Activated CD8-positive, alpha-beta T cell treated with anti-CD3 and anti-CD28 coated beads for 36 hours (primary cell): Measurements from ENCODE around the gene LRPAP1. TPM values are rescaled to one million over a fixed set of nuclear protein-coding genes. Genes with fewer than 3 reads are reported as not detected.

Experiments
- ATAC-seq: fragments of 200-7000 bp; cut with Tn5 transposase; one replicate; pipeline ENCODE4 v1.10.0; 2021; ENCODE audit warnings: mild to moderate bottlenecking, moderate library complexity
- CTCF ChIA-PET: fragments of 350-600 bp; sonication (Branson Sonifier 250); formaldehyde crosslinking; loops from one replicate; lab custom pipeline; 2021; ENCODE audit warnings: antibody characterized with exemption; lab: Charles Lee
- POLR2A ChIA-PET: fragments of 350-600 bp; sonication (Branson Sonifier 250); formaldehyde crosslinking; loops from one replicate; lab custom pipeline; 2021; ENCODE audit warnings: antibody characterized with exemption; lab: Charles Lee
- DNase-seq: peaks from one replicate; pipeline ENCODE4 v3.0.0-alpha.2; 2020
- H3K27ac Mint-ChIP-seq: one replicate; pipeline ENCODE4 v1.8.0; 2021; ENCODE audit warnings: mild to moderate bottlenecking, mixed read lengths
- H3K27me3 Mint-ChIP-seq: one replicate; pipeline ENCODE4 v1.8.0; 2021; ENCODE audit warnings: mixed read lengths
- H3K36me3 Mint-ChIP-seq: one replicate; pipeline ENCODE4 v1.8.0; 2021; ENCODE audit warnings: low read depth, mixed read lengths
- H3K4me1 Mint-ChIP-seq: one replicate; pipeline ENCODE4 v1.8.0; 2021; ENCODE audit warnings: low read depth, mixed read lengths
- H3K4me3 Mint-ChIP-seq: one replicate; pipeline ENCODE4 v1.8.0; 2021; ENCODE audit warnings: mild to moderate bottlenecking, moderate library complexity, mixed read lengths
- H3K9me3 Mint-ChIP-seq: one replicate; pipeline ENCODE4 v1.8.0; 2021; ENCODE audit warnings: mixed read lengths
- CTCF ChIP-seq: fragments of 200-600 bp; IDR thresholded peaks from one replicate; pipeline ENCODE4 v1.8.0; 2022; ENCODE audit warnings: antibody characterized with exemption, mild to moderate bottlenecking
- intact Hi-C: fragments of 100-400 bp; cut with micrococcal nuclease; formaldehyde crosslinking; loops from one replicate; pipeline ENCODE4 v1.10.0; 2022
- total RNA-seq, 2 experiments: library from RNA; stranded (reverse); gene quantifications; one replicate each; pipeline ENCODE4 v1.2.3, GENCODE V29; 2021

LRPAP1 gene
- total RNA-seq, 2 experiments from 2014 or later: 46.0 to 49.8 TPM

GRCh38 chr4:3516836-3517730 lies 15.1 kb downstream of the LRPAP1 start:
- H3K27ac Mint-ChIP-seq: no peak overlapping the region
- intact Hi-C loops: no loop called here
- H3K4me1 Mint-ChIP-seq: no peaks in the 10 kb centered on the region
- peaks cover 30% of the 10 kb centered on the region for H3K36me3 Mint-ChIP-seq
- ATAC-seq (no peak), DNase-seq (no peak)
- no peak for TF ChIP-seq CTCF
- H3K4me3 Mint-ChIP-seq: no peak overlapping the region
- H3K9me3 Mint-ChIP-seq: no peaks in the 10 kb centered on the region
- ChIA-PET CTCF (no interaction called here), POLR2A (no interaction called here)
- H3K27me3 Mint-ChIP-seq: no peaks in the 10 kb centered on the region

GRCh38 chr4:3516061-3516835 lies 16.0 kb downstream of the LRPAP1 start:
- ChIA-PET CTCF (no interaction called here), POLR2A (no interaction called here)
- no peaks in the 10 kb centered on the region for H3K4me1 Mint-ChIP-seq
- TF ChIP-seq CTCF: no peak
- no peaks in the 10 kb centered on the region for H3K27me3 Mint-ChIP-seq
- H3K36me3 Mint-ChIP-seq: peaks cover 35% of the 10 kb centered on the region
- DNase-seq: no peak
- no peak for ATAC-seq
- H3K4me3 Mint-ChIP-seq: no peak overlapping the region
- H3K9me3 Mint-ChIP-seq: no peaks in the 10 kb centered on the region
- intact Hi-C loops: no loop called here
- no peak overlapping the region for H3K27ac Mint-ChIP-seq

GRCh38 chr4:3515646-3516045 lies 16.6 kb downstream of the LRPAP1 start:
- POLR2A ChIA-PET: no interaction called here
- Mint-ChIP-seq H3K27ac (no peak overlapping the region), H3K4me3 (no peak overlapping the region), H3K4me1 (no peaks in the 10 kb centered on the region), H3K36me3 (peaks cover 41% of the 10 kb centered on the region), H3K27me3 (no peaks in the 10 kb centered on the region), H3K9me3 (peaks cover 2% of the 10 kb centered on the region)
- DNase-seq (no peak), ATAC-seq (no peak)
- TF ChIP-seq CTCF: no peak
- intact Hi-C loops: no loop called here
- CTCF ChIA-PET: no interaction called here

GRCh38 chr4:3514806-3515501 lies 17.3 kb downstream of the LRPAP1 start:
- intact Hi-C loops: no loop called here
- no peak overlapping the region for H3K4me3 Mint-ChIP-seq

More at GRCh38 chr4:3514806-3515501, 17.3 kb downstream of the LRPAP1 start:
- TF ChIP-seq CTCF: no peak
- no peaks in the 10 kb centered on the region for H3K4me1 Mint-ChIP-seq
- H3K9me3 Mint-ChIP-seq: peaks cover 2% of the 10 kb centered on the region
- DNase-seq: no peak
- ChIA-PET CTCF (interaction anchor here (0.5 kb wide), 1 partner anchor 351 kb away, joined by 3 read pairs; no protein-coding TSS in a partner anchor), POLR2A (no interaction called here)
- peaks cover 46% of the 10 kb centered on the region for H3K36me3 Mint-ChIP-seq
- no peak overlapping the region for H3K27ac Mint-ChIP-seq
- no peak for ATAC-seq
- H3K27me3 Mint-ChIP-seq: no peaks in the 10 kb centered on the region
